Left ventricle myocardium inferior (tissue), 1 donor: Measurements from ENCODE around the gene SBF2. TPM values are rescaled to one million over a fixed set of nuclear protein-coding genes. Genes with fewer than 3 reads are reported as not detected.
A peak's percentile ranks its signal among the peaks of the same experiment; 100 is the strongest.

Experiments
- DNase-seq: peaks from one replicate; pipeline ENCODE4 v3.0.0-alpha.2; 2020
- H3K27ac ChIP-seq: fragments of 200-600 bp; replicated peaks from 2 replicates; pipeline ENCODE4 v1.8.0; 2021
- H3K27me3 ChIP-seq: fragments of 200-600 bp; 2 replicates; pipeline ENCODE4 v1.8.0; 2021; ENCODE audit warnings: low read depth
- H3K36me3 ChIP-seq: fragments of 200-600 bp; 2 replicates; pipeline ENCODE4 v1.8.0; 2021
- H3K4me1 ChIP-seq: fragments of 200-600 bp; 2 replicates; pipeline ENCODE4 v1.8.0; 2021
- H3K4me3 ChIP-seq: fragments of 200-600 bp; 2 replicates; pipeline ENCODE4 v1.8.0; 2021; ENCODE audit warnings: mild to moderate bottlenecking, moderate library complexity
- H3K9me3 ChIP-seq: fragments of 200-600 bp; replicated peaks from 2 replicates; pipeline ENCODE4 v1.8.0; 2021
- intact Hi-C: fragments of 100-400 bp; cut with micrococcal nuclease; formaldehyde crosslinking; loops from one replicate; pipeline ENCODE4 v1.11.0; 2022
- total RNA-seq: library from RNA; stranded (reverse); fragmentation: NEBNext Ultra II Directional; extraction: Animal tissue kit (Norgen Biotek cat#: 25700); gene quantifications from one replicate; pipeline ENCODE4 v1.2.1, GENCODE V29; 2021
- TF ChIP-seq, protein P1 (sequence below): fragments of 200-600 bp; IDR thresholded peaks from 2 replicates; pipeline ENCODE4 v1.8.0; 2021; ENCODE audit warnings: antibody characterized with exemption, mild to moderate bottlenecking, borderline replicate concordance
- donor health status: DM: no; HTN: yes; CAD: no; lungs with severe emphysema.

SBF2 gene
- total RNA-seq, 1 donor from 2014 or later: 17.8 TPM

- Histone ChIP-seq H3K27me3 (no peaks in the 10 kb centered on the region), H3K4me1 (peaks cover 37% of the 10 kb centered on the region), H3K9me3 (no peaks in the 10 kb centered on the region), H3K4me3 (no peak overlapping the region), H3K27ac (peak overlapping the region; percentile 72), H3K36me3 (no peaks in the 10 kb centered on the region)
- intact Hi-C loops: no loop called here
- TF ChIP-seq, protein P1, sequence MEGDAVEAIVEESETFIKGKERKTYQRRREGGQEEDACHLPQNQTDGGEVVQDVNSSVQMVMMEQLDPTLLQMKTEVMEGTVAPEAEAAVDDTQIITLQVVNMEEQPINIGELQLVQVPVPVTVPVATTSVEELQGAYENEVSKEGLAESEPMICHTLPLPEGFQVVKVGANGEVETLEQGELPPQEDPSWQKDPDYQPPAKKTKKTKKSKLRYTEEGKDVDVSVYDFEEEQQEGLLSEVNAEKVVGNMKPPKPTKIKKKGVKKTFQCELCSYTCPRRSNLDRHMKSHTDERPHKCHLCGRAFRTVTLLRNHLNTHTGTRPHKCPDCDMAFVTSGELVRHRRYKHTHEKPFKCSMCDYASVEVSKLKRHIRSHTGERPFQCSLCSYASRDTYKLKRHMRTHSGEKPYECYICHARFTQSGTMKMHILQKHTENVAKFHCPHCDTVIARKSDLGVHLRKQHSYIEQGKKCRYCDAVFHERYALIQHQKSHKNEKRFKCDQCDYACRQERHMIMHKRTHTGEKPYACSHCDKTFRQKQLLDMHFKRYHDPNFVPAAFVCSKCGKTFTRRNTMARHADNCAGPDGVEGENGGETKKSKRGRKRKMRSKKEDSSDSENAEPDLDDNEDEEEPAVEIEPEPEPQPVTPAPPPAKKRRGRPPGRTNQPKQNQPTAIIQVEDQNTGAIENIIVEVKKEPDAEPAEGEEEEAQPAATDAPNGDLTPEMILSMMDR: no peak
- DNase-seq: peak; percentile 73
Measured at GRCh38 chr11:9765320-9766101, 528.5 kb downstream of the SBF2 start.

DNA sequence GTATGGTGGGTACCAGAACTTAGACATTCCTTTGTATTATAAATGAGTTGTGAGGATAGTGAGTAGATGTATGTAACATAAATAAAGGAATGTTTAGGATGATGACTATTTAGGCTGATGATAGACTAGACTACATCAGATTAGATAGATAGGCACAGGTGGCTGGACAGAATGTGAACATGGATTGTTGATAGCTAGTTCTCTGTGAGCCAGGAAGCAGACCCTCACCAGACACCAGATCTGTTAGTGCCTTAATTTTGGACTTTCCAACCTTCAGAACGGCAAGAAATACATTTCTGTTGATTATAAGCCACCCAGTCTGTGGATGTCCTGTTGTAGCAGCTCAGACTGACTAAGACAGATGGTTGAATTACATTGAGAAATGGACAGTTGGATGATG is 530.7 kb downstream of the SBF2 start:
- no peaks in the 10 kb centered on the region for H3K27me3 ChIP-seq
- H3K9me3 ChIP-seq: no peaks in the 10 kb centered on the region
- no peak overlapping the region for H3K27ac ChIP-seq
- TF ChIP-seq, protein P1: no peak
- H3K36me3 ChIP-seq: no peaks in the 10 kb centered on the region
- no peak for DNase-seq
- peaks cover 57% of the 10 kb centered on the region for H3K4me1 ChIP-seq
- H3K4me3 ChIP-seq: no peak overlapping the region
- intact Hi-C loops: loop anchor here (5.0 kb wide), 1 partner anchor 209 kb away; no protein-coding TSS in a partner anchor

DNA sequence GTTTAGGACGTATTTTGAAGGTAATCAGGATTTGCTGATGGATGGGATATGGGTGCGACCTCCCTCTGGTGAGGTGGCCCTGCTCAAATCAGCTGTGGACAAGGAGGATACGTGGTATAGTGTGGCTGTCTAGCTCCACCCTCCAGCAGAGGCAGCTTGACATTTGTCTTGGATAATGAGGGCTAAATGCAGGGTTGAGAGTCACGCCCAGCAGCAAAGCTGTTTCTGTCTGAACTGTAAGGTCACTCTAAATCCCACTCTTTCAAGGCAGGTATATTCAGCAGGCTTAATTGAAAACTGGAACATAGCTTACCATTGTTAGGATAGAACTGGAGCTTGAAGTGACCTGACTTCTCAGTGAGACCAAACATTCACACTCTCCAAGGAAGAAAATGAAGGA is 531.5 kb downstream of the SBF2 start:
- no peak for DNase-seq
- no peaks in the 10 kb centered on the region for H3K9me3 ChIP-seq
- TF ChIP-seq, protein P1: no peak
- H3K4me3 ChIP-seq: no peak overlapping the region
- no peaks in the 10 kb centered on the region for H3K27me3 ChIP-seq
- intact Hi-C loops: loop anchor here (5.0 kb wide), 1 partner anchor 210 kb away; no protein-coding TSS in a partner anchor
- H3K27ac ChIP-seq: no peak overlapping the region
- H3K4me1 ChIP-seq: peaks cover 63% of the 10 kb centered on the region
- H3K36me3 ChIP-seq: no peaks in the 10 kb centered on the region

DNA sequence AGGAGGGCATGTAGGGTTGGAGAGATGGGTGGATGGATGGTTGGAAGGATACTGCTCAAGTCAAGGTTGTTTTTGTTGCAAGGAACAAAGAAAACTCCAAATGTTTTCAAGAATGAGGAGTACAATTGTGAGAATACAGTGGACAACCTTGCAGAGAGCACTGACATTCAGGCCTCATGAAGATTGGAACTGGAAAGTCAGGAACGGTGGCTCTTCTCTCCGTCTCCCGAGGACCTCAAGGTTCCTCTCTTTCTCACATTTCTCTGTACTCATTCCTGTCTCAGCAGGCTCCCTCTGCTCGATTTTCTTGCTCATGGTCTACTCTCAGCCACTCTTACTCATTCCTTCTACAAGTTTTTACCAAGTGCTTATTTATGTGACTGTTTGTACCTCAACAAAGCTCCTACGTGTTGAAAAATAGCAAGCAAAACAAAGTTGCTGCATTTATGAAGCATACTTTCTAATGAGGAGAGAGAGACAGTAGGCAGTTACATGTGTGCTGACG is 532.5 kb downstream of the SBF2 start:
- H3K27ac ChIP-seq: no peak overlapping the region
- TF ChIP-seq, protein P1: no peak
- no peak for DNase-seq
- no peaks in the 10 kb centered on the region for H3K9me3 ChIP-seq
- intact Hi-C loops: loop anchor here (5.0 kb wide), 1 partner anchor 211 kb away; no protein-coding TSS in a partner anchor
- peaks cover 70% of the 10 kb centered on the region for H3K4me1 ChIP-seq
- no peak overlapping the region for H3K4me3 ChIP-seq
- no peaks in the 10 kb centered on the region for H3K27me3 ChIP-seq
- H3K36me3 ChIP-seq: no peaks in the 10 kb centered on the region

DNA sequence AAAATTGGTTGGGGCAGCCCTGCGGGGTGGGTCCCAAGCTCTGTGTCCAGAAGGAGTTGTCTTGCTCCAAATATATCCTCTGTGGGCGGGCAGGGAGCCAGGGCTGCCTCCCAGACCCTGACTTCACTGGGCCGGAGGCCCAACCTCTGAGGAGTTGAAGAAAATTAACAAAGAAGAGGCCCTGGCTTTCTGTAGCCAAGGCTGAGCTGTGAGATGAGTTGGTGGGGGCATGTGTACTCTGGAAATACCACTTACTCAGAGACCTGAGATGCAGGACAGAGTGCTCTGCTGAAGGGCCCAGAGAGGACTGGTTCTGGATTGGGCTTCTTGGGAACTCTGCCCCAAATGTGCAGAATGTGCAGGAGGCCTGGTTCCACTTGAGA is 533.8 kb downstream of the SBF2 start:
- no peaks in the 10 kb centered on the region for H3K36me3 ChIP-seq
- peak overlapping the region; percentile 77 for H3K4me3 ChIP-seq
- H3K27ac ChIP-seq: peak overlapping the region; percentile 96
- no peaks in the 10 kb centered on the region for H3K9me3 ChIP-seq
- H3K4me1 ChIP-seq: peaks cover 70% of the 10 kb centered on the region
- peak; percentile 95 for DNase-seq
- intact Hi-C loops: loop anchor here (5.0 kb wide), 1 partner anchor 212 kb away; no protein-coding TSS in a partner anchor
- TF ChIP-seq, protein P1: no peak
- H3K27me3 ChIP-seq: no peaks in the 10 kb centered on the region
